Suprapubic skin (tissue), 4 donors: ENCODE results near the gene YOD1. TPM values are rescaled to one million over a fixed set of nuclear protein-coding genes. Genes with fewer than 3 reads are reported as not detected.

Experiments used
- DNase-seq, 2 donors: peaks; one replicate each; pipeline ENCODE4 v3.0.0-alpha.2; 2019; ENCODE audit warnings: low spot score in 2 of 2
- H3K27ac ChIP-seq: fragments of 200-600 bp; sonication (generic); one replicate; pipeline ENCODE4 v1.5.1; 2019
- H3K27me3 ChIP-seq: fragments of 200-600 bp; sonication (generic); one replicate; pipeline ENCODE4 v1.5.1; 2019
- H3K36me3 ChIP-seq: fragments of 200-600 bp; sonication (generic); one replicate; pipeline ENCODE4 v1.5.1; 2019
- H3K4me1 ChIP-seq: fragments of 200-600 bp; sonication (generic); one replicate; pipeline ENCODE4 v1.5.1; 2019
- H3K4me3 ChIP-seq: fragments of 200-600 bp; sonication (generic); one replicate; pipeline ENCODE4 v1.5.1; 2019; ENCODE audit warnings: mild to moderate bottlenecking
- H3K9me3 ChIP-seq: fragments of 200-600 bp; sonication (generic); one replicate; pipeline ENCODE4 v1.5.1; 2019
- EP300 ChIP-seq: sonication (generic); formaldehyde crosslinking; IDR thresholded peaks from one replicate; pipeline ENCODE4 v1.6.1; 2017; ENCODE audit warnings: antibody characterized with exemption
- POLR2A ChIP-seq, 2 donors: fragments of 450-650 bp; IDR thresholded peaks; one replicate each; pipeline ENCODE4 v1.6.1; 2017; ENCODE audit warnings: antibody characterized with exemption in 2 of 2, mild to moderate bottlenecking in 2 of 2, moderate library complexity in 2 of 2
- POLR2AphosphoS5 ChIP-seq, 3 donors: sonication (generic); formaldehyde crosslinking; IDR thresholded peaks; one replicate each; pipeline ENCODE4 v1.6.1; 2017; ENCODE audit warnings: antibody characterized with exemption in 3 of 3
- WGBS: methylation state at CpG from one replicate; pipeline ENCODE4 v1.1.5; 2018; 5-methylcytosine and 5-hydroxymethylcytosine counted together
- total RNA-seq, 4 donors: library from RNA; depleted of rRNA; stranded (reverse); fragments of >200 nt; gene quantifications; one replicate each; pipeline ENCODE4 v1.1.0, GENCODE V29; 2016
- TF ChIP-seq, protein P1 (sequence below), 2 donors: fragments of 200-600 bp in 1 of 2; fragments of 450-650 bp in 1 of 2; sonication (generic) in 1 of 2; IDR thresholded peaks; one replicate each; pipeline ENCODE4 v1.5.1; 2016 to 2019; ENCODE audit warnings: antibody characterized with exemption in 2 of 2, mild to moderate bottlenecking in 1 of 2, moderate library complexity in 1 of 2

The YOD1 gene
- total RNA-seq, 4 donors from 2014 or later, result 20.4 to 63.6 (median 42.8) TPM

DNA sequence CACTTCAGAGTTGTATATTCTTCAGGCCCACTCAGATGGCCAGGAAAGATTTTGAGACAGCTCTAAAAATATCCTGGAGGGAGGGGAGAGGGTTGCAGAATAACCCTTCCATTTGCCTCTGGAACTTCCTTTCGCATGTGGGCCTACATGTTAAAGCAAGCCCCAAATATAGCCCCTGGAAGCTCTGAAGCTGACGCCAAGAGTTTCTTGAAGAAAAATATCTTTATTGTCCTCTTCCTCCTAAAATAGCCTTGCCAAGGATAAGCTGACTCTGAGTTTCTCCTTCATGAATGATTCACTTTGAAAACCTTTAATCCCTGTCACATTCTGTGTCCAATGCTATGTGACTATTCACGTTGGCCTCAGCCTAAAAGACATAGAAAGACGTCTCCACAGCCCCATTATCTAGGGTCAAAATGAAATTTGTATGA is 24.9 kb downstream of the YOD1 start:
- H3K36me3 ChIP-seq, result no peaks in the 10 kb centered on the region
- H3K27ac ChIP-seq, result peak overlapping the region; percentile 93
- TF ChIP-seq, protein P1, sequence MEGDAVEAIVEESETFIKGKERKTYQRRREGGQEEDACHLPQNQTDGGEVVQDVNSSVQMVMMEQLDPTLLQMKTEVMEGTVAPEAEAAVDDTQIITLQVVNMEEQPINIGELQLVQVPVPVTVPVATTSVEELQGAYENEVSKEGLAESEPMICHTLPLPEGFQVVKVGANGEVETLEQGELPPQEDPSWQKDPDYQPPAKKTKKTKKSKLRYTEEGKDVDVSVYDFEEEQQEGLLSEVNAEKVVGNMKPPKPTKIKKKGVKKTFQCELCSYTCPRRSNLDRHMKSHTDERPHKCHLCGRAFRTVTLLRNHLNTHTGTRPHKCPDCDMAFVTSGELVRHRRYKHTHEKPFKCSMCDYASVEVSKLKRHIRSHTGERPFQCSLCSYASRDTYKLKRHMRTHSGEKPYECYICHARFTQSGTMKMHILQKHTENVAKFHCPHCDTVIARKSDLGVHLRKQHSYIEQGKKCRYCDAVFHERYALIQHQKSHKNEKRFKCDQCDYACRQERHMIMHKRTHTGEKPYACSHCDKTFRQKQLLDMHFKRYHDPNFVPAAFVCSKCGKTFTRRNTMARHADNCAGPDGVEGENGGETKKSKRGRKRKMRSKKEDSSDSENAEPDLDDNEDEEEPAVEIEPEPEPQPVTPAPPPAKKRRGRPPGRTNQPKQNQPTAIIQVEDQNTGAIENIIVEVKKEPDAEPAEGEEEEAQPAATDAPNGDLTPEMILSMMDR (IDR thresholded peaks at IDR 0.05), result no peak
- TF ChIP-seq POLR2A (IDR thresholded peaks at IDR 0.05), result no peak
- TF ChIP-seq EP300, result no peak
- no peak for TF ChIP-seq POLR2AphosphoS5 (IDR thresholded peaks at IDR 0.05)
- no peak overlapping the region for H3K4me3 ChIP-seq
- 42% methylated on average over 4 of the region's 4 CpGs for WGBS
- H3K27me3 ChIP-seq, result no peaks in the 10 kb centered on the region
- H3K9me3 ChIP-seq, result no peaks in the 10 kb centered on the region
- H3K4me1 ChIP-seq, result peaks cover 87% of the 10 kb centered on the region
- DNase-seq, result no peak

DNA sequence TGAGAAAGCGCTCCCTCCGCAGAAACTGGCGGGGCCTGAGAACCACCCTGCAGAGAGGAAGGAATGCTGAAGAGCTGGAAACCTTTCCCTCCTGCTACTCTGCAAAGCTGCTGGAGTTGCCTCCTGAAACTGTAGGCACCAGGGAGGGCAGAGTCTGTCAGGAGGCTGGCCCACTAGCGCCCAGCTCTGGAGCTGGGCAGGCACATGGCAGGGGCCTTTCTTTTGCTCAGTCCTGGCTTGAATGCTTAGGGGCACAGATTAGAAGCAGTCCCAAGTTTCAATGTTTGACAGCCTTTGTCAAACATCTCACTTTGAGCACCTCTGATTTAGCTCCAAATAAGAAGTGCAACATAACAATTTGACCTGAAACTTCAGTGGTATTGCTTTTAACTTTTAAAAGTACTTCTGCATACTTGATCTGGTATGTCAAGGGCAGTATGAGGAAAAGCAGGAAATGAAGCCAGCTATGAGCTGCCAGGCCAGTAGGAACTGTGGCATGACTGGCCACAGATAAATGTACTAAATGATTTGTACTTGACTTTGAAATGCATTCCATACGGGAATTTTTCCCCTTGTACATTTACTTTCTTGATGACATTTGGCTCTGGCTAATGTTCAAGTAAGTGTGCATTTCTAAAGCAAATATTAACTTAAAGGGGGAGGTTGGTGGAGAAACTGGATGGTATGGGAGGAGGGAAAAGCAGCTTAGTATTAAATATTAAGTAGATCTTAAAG is 25.7 kb downstream of the YOD1 start:
- H3K36me3 ChIP-seq, result no peaks in the 10 kb centered on the region
- H3K9me3 ChIP-seq, result no peaks in the 10 kb centered on the region
- H3K4me1 ChIP-seq, result peaks cover 89% of the 10 kb centered on the region
- no peak overlapping the region for H3K4me3 ChIP-seq
- peak overlapping the region; percentile 93 for H3K27ac ChIP-seq
- DNase-seq, result no peak
- TF ChIP-seq POLR2AphosphoS5 (IDR thresholded peaks at IDR 0.05) (no peak), POLR2A (IDR thresholded peaks at IDR 0.05) (no peak), EP300 (no peak)
- TF ChIP-seq, protein P1 (IDR thresholded peaks at IDR 0.05), result no peak
- 30% methylated on average over 5 of the region's 5 CpGs for WGBS
- no peaks in the 10 kb centered on the region for H3K27me3 ChIP-seq

DNA sequence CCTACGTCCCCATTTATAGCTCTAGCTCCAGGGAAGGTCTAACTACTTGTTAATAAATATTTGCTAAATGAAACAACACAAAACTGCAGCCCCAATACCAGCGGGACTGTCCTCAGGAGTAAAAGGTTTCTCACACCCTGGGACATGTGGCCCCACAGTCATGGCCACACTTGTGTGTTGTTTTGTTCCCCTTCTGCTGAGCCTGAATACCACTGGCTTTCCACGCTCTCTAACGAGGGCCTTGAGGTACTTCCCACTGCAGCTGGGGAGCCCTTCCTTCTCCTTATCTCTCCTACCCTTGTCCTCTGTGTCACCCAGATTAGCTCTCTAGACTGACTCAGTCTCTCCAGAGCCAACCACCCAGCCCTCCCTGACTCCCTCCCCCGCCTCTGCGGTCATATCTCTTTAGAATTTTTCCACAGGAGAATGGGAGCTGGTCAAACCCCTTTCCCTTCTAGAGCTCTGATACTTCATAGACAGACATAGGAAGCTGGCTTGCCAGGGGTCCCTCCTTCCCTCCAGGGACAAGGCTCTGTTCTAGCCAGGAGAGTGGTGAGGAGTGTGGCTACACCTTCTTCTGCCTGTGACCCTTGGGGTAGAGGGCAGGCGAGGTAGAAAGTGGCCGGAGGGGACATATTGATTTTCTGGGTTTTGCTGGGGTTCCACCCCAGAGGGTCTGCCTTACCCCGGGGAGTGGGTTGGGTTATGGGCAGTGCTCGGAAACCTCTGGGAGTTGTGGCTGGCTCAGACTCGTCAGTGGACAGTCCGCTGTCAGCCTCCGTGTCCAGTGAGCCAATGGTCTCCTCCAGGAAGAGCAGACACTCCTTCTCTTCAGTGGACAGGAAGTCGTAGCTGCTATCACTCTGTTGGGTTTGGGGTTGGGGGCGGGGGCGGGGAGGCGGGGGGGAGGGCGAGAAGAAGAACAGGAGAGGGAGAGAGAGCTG is 26.5 kb downstream of the YOD1 start:
- WGBS, result 68% methylated on average over 14 of the region's 18 CpGs
- Histone ChIP-seq H3K27ac (peak overlapping the region; percentile 93), H3K9me3 (no peaks in the 10 kb centered on the region), H3K36me3 (no peaks in the 10 kb centered on the region), H3K4me1 (peaks cover 90% of the 10 kb centered on the region), H3K27me3 (no peaks in the 10 kb centered on the region), H3K4me3 (no peak overlapping the region)
- no peak for DNase-seq
- TF ChIP-seq POLR2A (IDR thresholded peaks at IDR 0.05) (no peak), EP300 (no peak), POLR2AphosphoS5 (IDR thresholded peaks at IDR 0.05) (no peak)
- TF ChIP-seq, protein P1 (IDR thresholded peaks at IDR 0.05), result no peak

DNA sequence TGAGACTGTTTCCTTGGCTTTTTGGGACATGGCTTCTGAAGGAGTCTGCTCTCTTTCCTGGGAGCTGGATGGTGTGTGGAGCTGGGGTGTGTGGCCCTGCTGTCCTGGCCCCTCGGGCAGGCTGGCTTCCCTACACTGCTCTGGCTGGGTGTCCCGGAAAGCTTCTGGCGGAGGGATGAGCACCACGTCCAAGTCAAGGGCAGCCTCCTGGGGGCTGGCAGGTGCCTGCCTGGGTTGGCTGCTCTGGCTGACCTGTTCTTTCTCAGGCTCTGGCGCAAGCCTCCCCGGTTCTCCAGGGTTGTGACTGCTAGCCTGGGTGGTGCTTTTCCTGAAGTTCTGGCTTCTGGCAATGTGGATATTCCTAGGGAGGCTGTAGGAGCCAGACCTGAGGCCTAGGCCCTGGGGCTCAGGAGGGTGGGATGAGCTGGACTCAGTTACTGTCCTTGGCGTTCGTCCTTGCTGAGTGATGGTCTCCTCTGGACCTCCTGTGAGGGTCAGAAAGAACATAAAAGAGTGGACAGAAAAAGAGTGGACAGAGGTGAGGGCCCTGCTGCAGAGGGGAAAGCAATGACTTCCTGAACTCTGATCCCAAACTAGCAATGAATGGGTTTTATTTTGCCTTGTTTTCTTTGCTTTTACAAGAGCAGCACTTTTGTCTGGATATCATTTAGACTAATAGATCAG is 27.9 kb downstream of the YOD1 start:
- Histone ChIP-seq H3K4me3 (no peak overlapping the region), H3K9me3 (no peaks in the 10 kb centered on the region), H3K4me1 (peaks cover 98% of the 10 kb centered on the region), H3K27me3 (no peaks in the 10 kb centered on the region), H3K36me3 (no peaks in the 10 kb centered on the region), H3K27ac (peak overlapping the region; percentile 93)
- 61% methylated on average over 7 of the region's 8 CpGs for WGBS
- TF ChIP-seq POLR2AphosphoS5 (IDR thresholded peaks at IDR 0.05) (no peak), POLR2A (IDR thresholded peaks at IDR 0.05) (no peak), EP300 (no peak)
- TF ChIP-seq, protein P1 (IDR thresholded peaks at IDR 0.05), result no peak
- no peak for DNase-seq
